ENCODE data around the gene ATXN7L2.

Gene ATXN7L2

GRCh38 chr1:109509176-109510134 lies 25.8 kb downstream of the ATXN7L2 start, which contains the start of gene AMIGO1:
Gene AMIGO1, minus strand, starts transcription at chr1:109509727. Its CDS starts 815 bp downstream, at chr1:109508912.
- peak within 1 kb of the TSS; percentile 55 for H3K4me3 ChIP-seq (ENCODE audit: low read depth, low read length)
- no peak for TF ChIP-seq CTCF (IDR thresholded peaks at IDR 0.05; ENCODE audit: low read depth, low read length)
- in situ Hi-C loops (cut with HindIII; ENCODE audit: low sequenced_read_pairs) = no loop called here
- peak; percentile 19 for DNase-seq (ENCODE audit: low read depth, low spot score)

GRCh38 chr1:109513110-109513710 lies 29.5 kb downstream of the ATXN7L2 start:
- no peak overlapping the region for H3K4me3 ChIP-seq (ENCODE audit: low read depth, low read length)
- TF ChIP-seq CTCF (IDR thresholded peaks at IDR 0.05; ENCODE audit: low read depth, low read length) = no peak
- in situ Hi-C loops (cut with HindIII; ENCODE audit: low sequenced_read_pairs) = no loop called here
- no peak for DNase-seq (ENCODE audit: low read depth, low spot score)

- in situ Hi-C loops (cut with HindIII; ENCODE audit: low sequenced_read_pairs) = no loop called here
- no peak for TF ChIP-seq CTCF (IDR thresholded peaks at IDR 0.05; ENCODE audit: low read depth, low read length)
- DNase-seq (ENCODE audit: low read depth, low spot score) = no peak
- H3K4me3 ChIP-seq (ENCODE audit: low read depth, low read length) = no peak overlapping the region
These were observed 31.1 kb downstream of the ATXN7L2 start for GRCh38 chr1:109514846-109515245.

GRCh38 chr1:109516872-109517271 lies 33.2 kb downstream of the ATXN7L2 start:
- H3K4me3 ChIP-seq (ENCODE audit: low read depth, low read length) = no peak overlapping the region
- DNase-seq (ENCODE audit: low read depth, low spot score) = no peak
- in situ Hi-C loops (cut with HindIII; ENCODE audit: low sequenced_read_pairs) = no loop called here
- TF ChIP-seq CTCF (IDR thresholded peaks at IDR 0.05; ENCODE audit: low read depth, low read length) = no peak

- H3K4me3 ChIP-seq (ENCODE audit: low read depth, low read length) = no peak overlapping the region
- no peak for TF ChIP-seq CTCF (IDR thresholded peaks at IDR 0.05; ENCODE audit: low read depth, low read length)
- no peak for DNase-seq (ENCODE audit: low read depth, low spot score)
- in situ Hi-C loops (cut with HindIII; ENCODE audit: low sequenced_read_pairs) = no loop called here
These were observed 33.6 kb downstream of the ATXN7L2 start for GRCh38 chr1:109517337-109517736.

- no peak for DNase-seq (ENCODE audit: low read depth, low spot score)
- in situ Hi-C loops (cut with HindIII; ENCODE audit: low sequenced_read_pairs) = no loop called here
- no peak for TF ChIP-seq CTCF (IDR thresholded peaks at IDR 0.05; ENCODE audit: low read depth, low read length)
- no peak overlapping the region for H3K4me3 ChIP-seq (ENCODE audit: low read depth, low read length)
These were observed 37.6 kb downstream of the ATXN7L2 start for GRCh38 chr1:109521002-109521951.
